HG03439 (cell line): ENCODE results near the gene TCIRG1.

Experiments used
- ATAC-seq: cut with Tn5 transposase; IDR thresholded peaks from one replicate; pipeline ENCODE4 v1.9.1; 2021; ENCODE audit warnings: mild to moderate bottlenecking, moderate library complexity; ENCODE audit not compliant: unreplicated experiment

TCIRG1 gene

GRCh38 chr11:68049509-68050370 lies 10.9 kb downstream of the TCIRG1 start:
- ATAC-seq, result no peak

- ATAC-seq, result no peak
Observed at GRCh38 chr11:68050371-68050841, 11.6 kb downstream of the TCIRG1 start.

- no peak for ATAC-seq
Observed at GRCh38 chr11:68051191-68052136, 12.6 kb downstream of the TCIRG1 start.

- ATAC-seq, result no peak
Observed at GRCh38 chr11:68052137-68052873, 13.5 kb downstream of the TCIRG1 start.

GRCh38 chr11:68053117-68053516 lies 14.3 kb downstream of the TCIRG1 start:
- no peak for ATAC-seq

- ATAC-seq, result no peak
Observed at GRCh38 chr11:68053981-68054812, 15.4 kb downstream of the TCIRG1 start.

GRCh38 chr11:68056317-68057285 lies 17.8 kb downstream of the TCIRG1 start:
- no peak for ATAC-seq

- ATAC-seq, result no peak
Observed at GRCh38 chr11:68057807-68058206, 19.0 kb downstream of the TCIRG1 start.

- no peak for ATAC-seq
Observed at GRCh38 chr11:68061508-68061907, 22.7 kb downstream of the TCIRG1 start.

GRCh38 chr11:68064926-68065325 lies 26.1 kb downstream of the TCIRG1 start:
- ATAC-seq, result no peak

- ATAC-seq, result no peak
Observed at GRCh38 chr11:68065841-68066240, 27.0 kb downstream of the TCIRG1 start.

- no peak for ATAC-seq
Observed at GRCh38 chr11:68066742-68067141, 27.9 kb downstream of the TCIRG1 start.

- no peak for ATAC-seq
Observed at GRCh38 chr11:68067991-68068390, 29.2 kb downstream of the TCIRG1 start.

- ATAC-seq, result no peak
Observed at GRCh38 chr11:68071281-68072048, 32.6 kb downstream of the TCIRG1 start.

GRCh38 chr11:68074584-68075352 lies 35.9 kb downstream of the TCIRG1 start:
- no peak for ATAC-seq

GRCh38 chr11:68076371-68077042 lies 37.7 kb downstream of the TCIRG1 start:
- no peak for ATAC-seq
